RCC 7860 (cell line): Measurements from ENCODE around the gene ACSS1.

ENCODE experiments used
- DNase-seq: peaks from one replicate; pipeline ENCODE4 v3.0.0-alpha.2; 2015; ENCODE audit warnings: low spot score
- FAIRE-seq: peaks from 2 replicates; lab custom pipeline; 2012; peaks lifted over from hg19 to GRCh38; lab: Jason Lieb, UNC

Gene ACSS1

DNA sequence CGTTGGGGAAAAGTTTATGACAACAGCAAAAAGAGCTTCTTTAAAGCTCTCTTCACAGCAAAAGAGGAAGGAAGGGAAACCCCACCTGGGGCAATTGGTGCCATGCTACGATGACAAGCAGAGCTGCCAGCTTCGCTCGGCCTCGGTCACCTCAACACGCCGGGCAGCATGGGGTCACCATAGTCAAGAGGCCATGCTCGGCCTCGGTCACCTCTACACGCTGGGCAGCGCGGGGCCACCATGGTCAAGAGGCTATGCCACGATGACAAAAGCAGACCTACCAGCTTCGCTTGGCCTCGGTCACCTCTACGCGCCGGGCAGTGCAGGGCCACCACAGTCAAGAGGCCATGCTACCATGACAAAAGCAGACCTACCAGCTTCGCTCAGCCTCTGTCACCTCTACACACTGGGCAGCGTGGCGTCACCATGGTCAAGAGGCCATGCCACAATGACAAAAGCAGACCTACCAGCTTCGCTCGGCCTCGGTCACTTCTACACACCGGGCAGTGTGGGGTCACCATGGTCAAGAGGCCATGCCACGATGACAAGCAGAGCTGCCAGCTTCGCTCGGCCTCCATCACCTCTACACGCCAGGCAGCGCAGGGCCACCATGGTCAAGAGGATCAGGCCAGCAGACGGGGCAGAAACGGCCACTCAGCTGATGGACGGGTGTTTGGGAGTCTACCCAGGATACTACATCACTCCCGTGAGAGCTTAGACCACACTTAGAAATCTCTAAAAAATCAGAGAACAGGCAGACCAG, 77.5 kb downstream of the ACSS1 start:
- DNase-seq (no peak), FAIRE-seq (no peak)

DNA sequence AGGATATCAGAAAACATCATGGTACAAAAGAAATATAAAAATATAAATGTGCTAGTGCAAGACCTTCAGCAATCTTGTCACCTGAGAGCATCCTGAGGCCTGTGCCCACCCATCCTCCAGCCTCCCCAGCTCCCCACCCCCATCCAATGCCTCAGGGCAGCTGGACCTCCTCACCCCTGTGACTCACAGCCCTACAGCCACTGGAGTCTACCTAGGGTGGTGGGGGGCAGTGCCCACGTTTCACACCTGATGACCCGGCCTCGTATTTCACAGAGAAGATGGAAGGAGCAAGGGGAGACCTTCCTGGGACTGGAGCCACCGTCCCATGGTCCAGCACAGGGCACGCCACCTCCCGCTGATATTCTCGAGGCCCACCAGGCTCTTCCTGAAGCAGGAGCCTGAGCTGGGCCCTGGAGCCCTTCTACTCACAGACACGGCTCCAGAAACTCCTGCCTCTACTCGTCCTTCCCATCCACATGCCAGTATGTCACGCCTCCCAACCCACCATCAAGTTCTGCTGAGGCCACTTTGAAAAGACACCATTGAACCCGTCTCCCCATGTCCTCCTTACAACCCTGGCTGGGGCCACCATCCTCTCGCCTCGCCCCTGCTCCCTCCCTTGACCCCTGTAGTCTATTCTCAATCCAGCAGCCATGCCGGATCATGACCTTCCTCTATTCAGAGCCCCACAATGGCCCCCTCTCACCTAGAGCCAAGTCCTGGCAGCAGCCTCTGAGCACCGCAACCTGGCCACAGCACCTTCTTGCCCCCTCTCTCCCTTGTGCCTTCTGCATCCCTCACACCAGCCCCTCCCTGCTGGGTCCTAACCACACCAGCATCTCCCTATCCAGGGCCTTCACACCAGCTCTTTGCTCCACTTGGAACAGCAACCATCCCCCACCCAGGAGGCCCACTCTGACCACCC, 78.6 kb downstream of the ACSS1 start:
- FAIRE-seq, result no peak
- DNase-seq, result no peak

- no peak for FAIRE-seq
- no peak for DNase-seq
These were observed 79.4 kb downstream of the ACSS1 start for GRCh38 chr20:24978513-24978912.

GRCh38 chr20:24977797-24978196, 80.1 kb downstream of the ACSS1 start:
- FAIRE-seq (no peak), DNase-seq (no peak)

DNA sequence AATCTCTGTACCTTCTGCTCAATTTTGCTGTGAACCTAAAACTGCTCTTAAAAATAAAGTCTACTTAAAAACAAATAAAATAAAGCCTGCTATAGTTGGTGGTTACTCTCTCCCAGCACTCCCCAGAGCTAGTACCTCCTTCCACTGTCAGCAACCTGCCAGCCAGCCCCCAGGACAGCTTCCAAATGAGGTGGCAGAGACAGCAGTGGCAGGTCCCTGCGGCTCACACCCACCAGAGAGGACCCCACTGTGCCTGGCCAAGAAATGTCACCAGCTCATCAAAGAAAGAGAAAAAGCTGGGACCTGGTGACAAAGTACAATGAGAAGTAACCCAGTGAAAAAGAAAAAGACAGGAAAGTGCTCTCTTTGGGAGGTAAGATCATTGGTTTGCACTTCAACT, 80.6 kb downstream of the ACSS1 start:
- DNase-seq (no peak), FAIRE-seq (no peak)

GRCh38 chr20:24972341-24972740, 85.6 kb downstream of the ACSS1 start:
- DNase-seq, result no peak
- FAIRE-seq, result no peak

DNA sequence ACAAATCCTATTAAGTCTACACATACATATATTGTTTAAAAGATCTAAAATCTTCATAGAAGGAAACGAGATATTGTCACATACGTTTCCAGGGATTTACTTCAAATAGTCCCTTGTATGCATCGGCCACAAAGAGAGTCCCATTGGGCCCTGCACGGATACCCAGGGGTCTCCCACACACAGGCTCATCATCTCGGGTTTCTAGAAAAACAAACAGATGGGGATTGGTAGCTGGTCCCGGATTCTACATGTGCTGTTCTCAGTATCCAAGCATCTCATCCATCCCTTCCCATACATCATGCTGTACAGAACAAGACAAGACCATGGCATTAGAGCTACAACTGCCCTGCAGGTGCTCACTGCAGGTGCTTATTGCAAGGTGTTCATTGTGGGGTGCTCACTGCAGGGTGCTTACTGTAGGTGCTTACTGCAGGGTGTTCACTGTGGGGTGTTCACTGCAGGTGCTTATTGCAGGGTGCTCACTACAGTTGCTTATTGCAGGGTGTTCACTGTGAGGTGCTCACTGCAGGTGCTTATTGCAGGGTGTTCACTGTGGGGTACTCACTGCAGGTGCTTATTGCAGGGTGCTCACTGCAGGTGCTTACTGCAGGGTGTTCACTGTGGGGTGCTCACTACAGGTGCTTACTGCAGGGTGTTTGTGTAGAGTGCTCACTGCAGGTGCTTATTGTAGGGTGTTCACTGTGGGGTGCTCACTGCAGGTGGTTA, 86.4 kb downstream of the ACSS1 start:
- no peak for DNase-seq
- FAIRE-seq, result no peak

- no peak for FAIRE-seq
- no peak for DNase-seq
These were observed 87.2 kb downstream of the ACSS1 start for GRCh38 chr20:24970754-24971153.

GRCh38 chr20:24970030-24970553, 87.8 kb downstream of the ACSS1 start:
- no peak for DNase-seq
- FAIRE-seq, result no peak

GRCh38 chr20:24969186-24970029, 88.5 kb downstream of the ACSS1 start:
- no peak for FAIRE-seq
- no peak for DNase-seq

DNA sequence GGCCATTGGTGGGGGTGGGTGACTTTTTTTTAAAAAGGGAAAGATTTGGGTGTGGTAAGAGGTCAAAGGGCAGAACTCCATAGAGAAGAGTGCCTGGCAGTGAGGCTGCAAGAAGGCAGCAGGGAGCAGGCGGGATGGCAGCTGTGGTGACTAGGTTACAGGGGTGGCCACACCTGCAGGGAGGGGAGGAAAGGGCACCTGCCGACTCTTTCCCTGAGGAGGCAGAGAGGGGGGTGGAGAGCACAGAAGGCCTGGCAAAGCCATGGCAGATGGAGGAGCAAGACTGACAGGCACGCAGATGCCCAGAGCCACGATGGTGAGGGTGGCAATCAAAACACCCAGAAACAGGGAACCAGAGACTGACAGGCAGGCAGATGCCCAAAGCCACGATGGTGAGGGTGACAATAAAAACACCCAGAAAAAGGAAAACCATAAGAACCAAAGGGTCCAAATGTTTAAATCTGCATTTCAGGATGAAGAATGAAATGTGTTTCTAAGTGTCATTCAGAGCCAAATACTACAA, 89.6 kb downstream of the ACSS1 start:
- FAIRE-seq (no peak), DNase-seq (no peak)

DNA sequence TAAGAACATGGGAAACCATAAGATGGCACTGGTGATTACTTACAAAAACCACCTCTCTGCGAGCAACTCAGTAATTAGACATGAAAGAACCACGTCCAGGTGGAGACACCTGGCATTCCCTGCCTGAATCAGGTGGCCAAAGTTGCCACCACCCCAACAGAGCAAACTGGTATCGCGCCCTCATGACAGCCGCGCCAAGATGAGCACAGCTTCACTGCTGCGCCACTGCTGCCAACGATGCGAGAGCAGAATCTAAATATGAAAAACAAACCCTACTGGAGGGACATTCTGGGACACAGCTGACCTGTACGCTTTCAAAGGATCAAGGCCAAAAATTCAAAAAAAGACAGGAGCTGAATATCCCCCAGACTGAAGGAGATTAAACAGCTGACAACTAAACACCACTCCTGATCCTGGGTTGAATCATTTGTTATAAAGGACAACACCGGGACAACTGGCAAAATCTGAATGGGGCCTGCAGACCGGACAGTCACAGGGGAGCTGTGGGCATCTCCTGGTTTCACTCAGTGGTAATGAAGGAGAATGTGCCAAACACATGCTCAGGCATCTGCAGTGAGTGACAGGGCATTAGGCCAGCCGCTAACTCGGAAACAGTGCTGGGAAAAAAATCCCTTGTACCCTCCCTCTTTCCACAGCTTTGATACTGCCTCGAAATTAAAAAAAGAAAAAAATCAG, 91.5 kb downstream of the ACSS1 start:
- no peak for DNase-seq
- FAIRE-seq, result no peak

DNA sequence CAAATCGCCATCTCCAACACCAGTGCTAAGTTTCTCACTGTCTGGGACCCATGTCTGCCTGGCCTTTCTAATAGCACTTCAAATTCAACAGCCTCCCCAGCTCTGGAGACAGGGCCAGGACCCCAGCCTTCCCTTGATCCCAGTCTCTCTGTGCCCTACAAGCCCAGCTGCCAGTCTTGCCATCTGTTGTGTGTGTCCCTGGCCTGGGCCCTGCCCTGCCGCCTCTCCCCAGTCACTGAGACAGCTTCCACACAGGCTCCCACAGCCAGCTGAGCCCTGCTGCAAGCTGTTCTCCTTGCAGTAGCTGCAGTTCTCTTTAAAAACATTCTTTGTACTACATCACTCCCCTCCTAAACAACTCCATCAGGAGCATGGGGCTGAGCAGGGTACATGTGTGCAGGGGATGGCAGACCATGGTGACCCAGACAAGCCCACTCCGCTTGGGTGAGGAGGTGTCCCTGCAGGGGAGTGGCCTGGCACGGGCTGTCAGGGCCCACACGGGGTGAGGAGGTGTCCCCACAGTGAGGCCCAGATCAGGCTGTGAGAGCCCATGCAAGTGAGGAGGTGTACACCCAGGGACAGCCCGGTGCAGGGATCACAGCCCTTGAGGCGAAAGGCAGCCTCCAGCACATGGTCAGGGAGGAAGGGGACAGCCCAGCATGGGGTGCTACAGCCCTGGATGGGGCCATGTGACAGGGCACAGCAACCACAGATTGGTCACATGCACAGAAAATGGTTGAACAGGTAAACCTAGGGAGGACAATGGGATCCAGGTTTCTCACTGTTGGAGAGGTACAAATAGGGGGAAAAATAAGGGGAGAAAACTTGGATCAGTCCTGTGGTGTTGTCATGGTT, 92.6 kb downstream of the ACSS1 start:
- no peak for FAIRE-seq
- DNase-seq, result no peak

GRCh38 chr20:24964506-24964840, 93.5 kb downstream of the ACSS1 start:
- DNase-seq (no peak), FAIRE-seq (no peak)

DNA sequence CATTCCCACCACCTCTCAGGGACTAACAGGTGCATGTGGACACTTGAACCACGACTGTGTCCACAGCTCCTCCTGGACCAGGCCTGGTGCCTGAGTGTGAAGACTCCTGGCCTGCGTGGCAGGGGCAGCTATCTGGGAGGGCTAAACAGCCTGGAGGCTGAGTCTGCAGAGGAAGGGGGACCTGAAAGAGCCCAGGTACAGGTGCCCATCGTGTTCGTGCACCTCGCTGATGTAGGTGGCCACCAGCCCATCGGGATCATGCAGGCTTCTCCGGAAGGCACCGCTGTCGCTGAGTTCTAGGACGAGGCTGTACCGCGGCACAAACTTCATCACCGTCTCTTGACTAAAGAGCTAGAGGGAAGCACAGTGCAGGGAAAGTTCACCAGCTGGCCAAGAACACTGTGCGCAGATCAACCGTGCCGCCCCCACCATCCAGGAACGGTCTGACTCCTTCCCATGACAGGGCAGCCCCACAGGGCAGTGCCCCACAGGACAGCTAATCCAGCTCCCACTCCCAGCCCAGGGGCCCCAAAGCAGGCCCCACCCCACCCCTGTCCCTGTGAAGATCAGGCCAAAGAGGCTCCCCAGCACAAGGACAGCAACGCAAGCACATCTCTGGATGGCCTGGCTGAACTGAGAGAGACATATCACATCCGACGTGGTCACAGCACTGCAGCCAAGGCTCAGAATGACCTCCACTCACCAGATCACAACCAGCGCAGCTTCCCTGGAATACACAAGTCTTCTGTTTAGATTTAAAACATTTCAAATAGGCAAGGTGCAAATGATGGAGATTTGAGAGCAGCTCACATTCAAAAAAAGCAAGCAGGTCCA, 94.0 kb downstream of the ACSS1 start:
- DNase-seq (no peak), FAIRE-seq (no peak)

- FAIRE-seq, result no peak
- no peak for DNase-seq
These were observed 95.4 kb downstream of the ACSS1 start for GRCh38 chr20:24962510-24962909.

- FAIRE-seq (no peak), DNase-seq (no peak)
These were observed 95.8 kb downstream of the ACSS1 start for GRCh38 chr20:24962182-24962492.
